HCT116 (cell line): ENCODE measurements around the gene ASIC1.

Experiments
- CEBPB ChIP-seq: IDR thresholded peaks from 2 replicates; pipeline ENCODE4 v1.6.1; 2012; ENCODE audit warnings: low read depth
- EZH2 ChIP-seq: fragments of 200-600 bp; sonication (generic); IDR thresholded peaks from 2 replicates; pipeline ENCODE4 v1.6.1; 2017; ENCODE audit warnings: antibody characterized with exemption, mixed run types
- FOSL1 ChIP-seq: IDR thresholded peaks from 2 replicates; pipeline ENCODE4 v1.6.1; 2012; ENCODE audit warnings: low read depth
- POLR2A ChIP-seq: IDR thresholded peaks from 2 replicates; pipeline ENCODE4 v1.7.0; 2011; ENCODE audit warnings: borderline replicate concordance; ENCODE audit not compliant: insufficient read depth, insufficient read length; ENCODE audit errors: extremely low read depth
- POLR2AphosphoS5 ChIP-seq: IDR thresholded peaks from 2 replicates; pipeline ENCODE4 v1.6.1; 2011; ENCODE audit warnings: mild to moderate bottlenecking, low read depth, low read length, moderate library complexity
- RAD21 ChIP-seq: IDR thresholded peaks from 2 replicates; pipeline ENCODE4 v1.6.1; 2012; ENCODE audit warnings: low read depth, mild to moderate bottlenecking
- SIN3A ChIP-seq: IDR thresholded peaks from 2 replicates; pipeline ENCODE4 v1.6.1; 2012; ENCODE audit warnings: low read depth
- SP1 ChIP-seq: IDR thresholded peaks from 2 replicates; pipeline ENCODE4 v1.6.1; 2012; ENCODE audit warnings: low read depth
- TCF7L2 ChIP-seq: IDR thresholded peaks from 2 replicates; pipeline ENCODE4 v1.7.0; 2011; ENCODE audit warnings: borderline replicate concordance, inconsistent platforms; ENCODE audit not compliant: insufficient read depth, insufficient read length; ENCODE audit errors: extremely low read depth
- YY1 ChIP-seq: IDR thresholded peaks from 2 replicates; pipeline ENCODE4 v1.6.1; 2011; ENCODE audit warnings: low read length, low read depth, moderate library complexity, mild to moderate bottlenecking; ENCODE audit not compliant: insufficient replicate concordance; ENCODE audit errors: extremely low read depth
- TF ChIP-seq, protein P1 (sequence below), 3 experiments: fragments of 200-600 bp in 1 of 3; sonication (generic) in 1 of 3; IDR thresholded peaks in 2 of 3; conservative IDR thresholded peaks in 1 of 3; 2 replicates each; pipeline ENCODE4 v1.5.1; 2012 to 2017; ENCODE audit warnings: low read depth in 2 of 3, low read length in 2 of 3, antibody characterized with exemption in 1 of 3, borderline replicate concordance in 1 of 3, control low read depth in 1 of 3, mild to moderate bottlenecking in 1 of 3, mixed read lengths in 1 of 3, mixed run types in 1 of 3, moderate library complexity in 1 of 3; ENCODE audit not compliant: insufficient read depth in 1 of 3
- TF ChIP-seq, protein P2 (sequence below): IDR thresholded peaks from 2 replicates; pipeline ENCODE4 v1.6.1; 2012
- TF ChIP-seq, protein P3 (sequence below): IDR thresholded peaks from 2 replicates; pipeline ENCODE4 v1.6.1; 2012; ENCODE audit warnings: low read depth

DNA sequence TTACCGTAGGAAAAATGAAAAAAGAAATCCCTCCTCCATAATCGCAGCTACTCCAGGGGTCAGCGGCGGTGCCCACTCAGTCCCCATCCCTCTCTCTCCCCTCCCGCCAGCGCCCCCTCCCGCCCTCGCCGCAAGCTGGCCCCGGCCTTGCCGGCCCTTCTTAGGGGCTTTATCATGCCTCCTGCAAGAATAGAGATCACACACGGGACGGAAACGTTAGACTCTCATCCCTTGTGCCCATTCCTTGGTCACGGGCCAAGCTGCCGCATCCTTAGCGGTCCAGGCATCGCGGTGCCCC, 53.9 kb downstream of the ASIC1 start:
- TF ChIP-seq, protein P1, sequence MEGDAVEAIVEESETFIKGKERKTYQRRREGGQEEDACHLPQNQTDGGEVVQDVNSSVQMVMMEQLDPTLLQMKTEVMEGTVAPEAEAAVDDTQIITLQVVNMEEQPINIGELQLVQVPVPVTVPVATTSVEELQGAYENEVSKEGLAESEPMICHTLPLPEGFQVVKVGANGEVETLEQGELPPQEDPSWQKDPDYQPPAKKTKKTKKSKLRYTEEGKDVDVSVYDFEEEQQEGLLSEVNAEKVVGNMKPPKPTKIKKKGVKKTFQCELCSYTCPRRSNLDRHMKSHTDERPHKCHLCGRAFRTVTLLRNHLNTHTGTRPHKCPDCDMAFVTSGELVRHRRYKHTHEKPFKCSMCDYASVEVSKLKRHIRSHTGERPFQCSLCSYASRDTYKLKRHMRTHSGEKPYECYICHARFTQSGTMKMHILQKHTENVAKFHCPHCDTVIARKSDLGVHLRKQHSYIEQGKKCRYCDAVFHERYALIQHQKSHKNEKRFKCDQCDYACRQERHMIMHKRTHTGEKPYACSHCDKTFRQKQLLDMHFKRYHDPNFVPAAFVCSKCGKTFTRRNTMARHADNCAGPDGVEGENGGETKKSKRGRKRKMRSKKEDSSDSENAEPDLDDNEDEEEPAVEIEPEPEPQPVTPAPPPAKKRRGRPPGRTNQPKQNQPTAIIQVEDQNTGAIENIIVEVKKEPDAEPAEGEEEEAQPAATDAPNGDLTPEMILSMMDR (IDR thresholded peaks at IDR 0.05 in 2 of 3, conservative IDR thresholded peaks at IDR 0.05 in 1 of 3; ENCODE audit: borderline replicate concordance in 1 of 3, insufficient read depth in 1 of 3, low read depth in 2 of 3, low read length in 2 of 3): no peak
- no peak for TF ChIP-seq YY1
- TF ChIP-seq POLR2A: no peak
- no peak for TF ChIP-seq POLR2AphosphoS5
- TF ChIP-seq CEBPB: no peak
- no peak for TF ChIP-seq SP1
- TF ChIP-seq FOSL1: no peak
- no peak for TF ChIP-seq RAD21
- TF ChIP-seq, protein P2, sequence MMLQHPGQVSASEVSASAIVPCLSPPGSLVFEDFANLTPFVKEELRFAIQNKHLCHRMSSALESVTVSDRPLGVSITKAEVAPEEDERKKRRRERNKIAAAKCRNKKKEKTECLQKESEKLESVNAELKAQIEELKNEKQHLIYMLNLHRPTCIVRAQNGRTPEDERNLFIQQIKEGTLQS: no peak
- TF ChIP-seq SIN3A: no peak
- TF ChIP-seq EZH2: no peak
- TF ChIP-seq, protein P3, sequence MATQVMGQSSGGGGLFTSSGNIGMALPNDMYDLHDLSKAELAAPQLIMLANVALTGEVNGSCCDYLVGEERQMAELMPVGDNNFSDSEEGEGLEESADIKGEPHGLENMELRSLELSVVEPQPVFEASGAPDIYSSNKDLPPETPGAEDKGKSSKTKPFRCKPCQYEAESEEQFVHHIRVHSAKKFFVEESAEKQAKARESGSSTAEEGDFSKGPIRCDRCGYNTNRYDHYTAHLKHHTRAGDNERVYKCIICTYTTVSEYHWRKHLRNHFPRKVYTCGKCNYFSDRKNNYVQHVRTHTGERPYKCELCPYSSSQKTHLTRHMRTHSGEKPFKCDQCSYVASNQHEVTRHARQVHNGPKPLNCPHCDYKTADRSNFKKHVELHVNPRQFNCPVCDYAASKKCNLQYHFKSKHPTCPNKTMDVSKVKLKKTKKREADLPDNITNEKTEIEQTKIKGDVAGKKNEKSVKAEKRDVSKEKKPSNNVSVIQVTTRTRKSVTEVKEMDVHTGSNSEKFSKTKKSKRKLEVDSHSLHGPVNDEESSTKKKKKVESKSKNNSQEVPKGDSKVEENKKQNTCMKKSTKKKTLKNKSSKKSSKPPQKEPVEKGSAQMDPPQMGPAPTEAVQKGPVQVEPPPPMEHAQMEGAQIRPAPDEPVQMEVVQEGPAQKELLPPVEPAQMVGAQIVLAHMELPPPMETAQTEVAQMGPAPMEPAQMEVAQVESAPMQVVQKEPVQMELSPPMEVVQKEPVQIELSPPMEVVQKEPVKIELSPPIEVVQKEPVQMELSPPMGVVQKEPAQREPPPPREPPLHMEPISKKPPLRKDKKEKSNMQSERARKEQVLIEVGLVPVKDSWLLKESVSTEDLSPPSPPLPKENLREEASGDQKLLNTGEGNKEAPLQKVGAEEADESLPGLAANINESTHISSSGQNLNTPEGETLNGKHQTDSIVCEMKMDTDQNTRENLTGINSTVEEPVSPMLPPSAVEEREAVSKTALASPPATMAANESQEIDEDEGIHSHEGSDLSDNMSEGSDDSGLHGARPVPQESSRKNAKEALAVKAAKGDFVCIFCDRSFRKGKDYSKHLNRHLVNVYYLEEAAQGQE: no peak
- no peak for TF ChIP-seq TCF7L2
